Measurements from ENCODE around the gene ORM2. TPM values are rescaled to one million over a fixed set of nuclear protein-coding genes. Genes with fewer than 3 reads are reported as not detected.

Gene ORM2
- total and polyA plus RNA-seq, 2 experiments from 2014 or later: 0.76 TPM

- Histone ChIP-seq H3K9me2 (ENCODE audit: insufficient read depth) (no peaks in the 10 kb centered on the region), H3F3A (replicated peaks; ENCODE audit: low read depth) (no peaks in the 10 kb centered on the region), H3K4me2 (no peak overlapping the region), H2AFZ (no peak overlapping the region), H3K4me1 (ENCODE audit: insufficient read depth) (peaks cover 7% of the 10 kb centered on the region), H3K4me3 (no peak overlapping the region), H3K79me2 (replicated peaks; ENCODE audit: insufficient read depth) (no peaks in the 10 kb centered on the region), H4K20me1 (replicated peaks; ENCODE audit: insufficient read depth) (no peaks in the 10 kb centered on the region), H3K27ac (ENCODE audit: low read depth) (no peak overlapping the region), H3K27me3 (ENCODE audit: insufficient read depth) (no peaks in the 10 kb centered on the region), H3K36me3 (ENCODE audit: insufficient read depth) (peaks cover 30% of the 10 kb centered on the region)
- H3K4me1 Mint-ChIP-seq: peaks cover 17% of the 10 kb centered on the region
- no peaks in the 10 kb centered on the region for H3K27me3 Mint-ChIP-seq (ENCODE audit: insufficient read depth, low read depth, poor library complexity)
- peaks cover 17% of the 10 kb centered on the region for H3K9me3 Mint-ChIP-seq
- ATAC-seq: peak; percentile 61
- no peak for TF ChIP-seq JUNB (IDR thresholded peaks at IDR 0.05; ENCODE audit: unreplicated experiment)
- TF ChIP-seq CTCF (conservative IDR thresholded peaks at IDR 0.05; ENCODE audit: low read depth in 2 of 2): peak; percentile 90 to 97
- TF ChIP-seq STAT1 (IDR thresholded peaks at IDR 0.05; ENCODE audit: unreplicated experiment): no peak
- no peak for TF ChIP-seq ZNF462 (CRISPR knock-in tag; IDR thresholded peaks at IDR 0.05)
- no peak for TF ChIP-seq POLR2AphosphoS5 (IDR thresholded peaks at IDR 0.05; ENCODE audit: low read depth)
- TF ChIP-seq ZNF331 (CRISPR knock-in tag; IDR thresholded peaks at IDR 0.05; ENCODE audit: low read depth): no peak
- peak; percentile 19; the same call in 1 of the 2 replicates for TF ChIP-seq CREB1 (CRISPR knock-in tag; IDR thresholded peaks at IDR 0.05; ENCODE audit: low read depth)
- H3K4me3 Mint-ChIP-seq: no peak overlapping the region
- peak; percentile 86 for DNase-seq (ENCODE audit: low spot score)
- H3K36me3 Mint-ChIP-seq (ENCODE audit: low read depth): peaks cover 36% of the 10 kb centered on the region
- 0 out of 2 replicates have a peak overlapping the region, but pooled peaks have one; percentile 42 for H3K27ac Mint-ChIP-seq
Observed at GRCh38 chr9:114291064-114291474, 38.6 kb upstream of the ORM2 start.
